Ishikawa (cell line): Measurements from ENCODE around the gene SPON1.

Experiments
- CEBPB ChIP-seq: IDR thresholded peaks from 2 replicates; pipeline ENCODE4 v1.6.1; 2012
- CREB1 ChIP-seq: IDR thresholded peaks from 2 replicates; pipeline ENCODE4 v1.6.1; 2012; ENCODE audit warnings: low read depth
- EGR1 ChIP-seq: IDR thresholded peaks from 2 replicates; pipeline ENCODE4 v1.6.1; 2012
- EP300 ChIP-seq: IDR thresholded peaks from 2 replicates; pipeline ENCODE4 v1.6.1; 2012; ENCODE audit warnings: borderline replicate concordance
- FOXM1 ChIP-seq: IDR thresholded peaks from 2 replicates; pipeline ENCODE4 v1.6.1; 2012; ENCODE audit warnings: low read depth, borderline replicate concordance
- MAX ChIP-seq: IDR thresholded peaks from 2 replicates; pipeline ENCODE4 v1.6.1; 2012
- NFIC ChIP-seq: IDR thresholded peaks from 2 replicates; pipeline ENCODE4 v1.6.1; 2012
- RAD21 ChIP-seq: IDR thresholded peaks from 2 replicates; pipeline ENCODE4 v1.6.1; 2012; ENCODE audit warnings: low read depth
- REST ChIP-seq: IDR thresholded peaks from 2 replicates; pipeline ENCODE4 v1.6.1; 2012; ENCODE audit warnings: low read depth, mild to moderate bottlenecking
- TAF1 ChIP-seq: IDR thresholded peaks from 2 replicates; pipeline ENCODE4 v1.6.1; 2012; ENCODE audit warnings: low read depth, mild to moderate bottlenecking
- TCF12 ChIP-seq: IDR thresholded peaks from 2 replicates; pipeline ENCODE4 v1.6.1; 2012; ENCODE audit warnings: low read depth
- TEAD4 ChIP-seq: IDR thresholded peaks from 2 replicates; pipeline ENCODE4 v1.6.1; 2012
- USF1 ChIP-seq: IDR thresholded peaks from 2 replicates; pipeline ENCODE4 v1.6.1; 2012
- YY1 ChIP-seq: IDR thresholded peaks from 2 replicates; pipeline ENCODE4 v1.6.1; 2012; ENCODE audit warnings: low read depth
- ZBTB7A ChIP-seq: IDR thresholded peaks from 2 replicates; pipeline ENCODE4 v1.6.1; 2012; ENCODE audit warnings: low read depth

SPON1 gene

GRCh38 chr11:14070896-14071295 is 108.4 kb downstream of the SPON1 start:
- TF ChIP-seq FOXM1 (no peak), NFIC (no peak), RAD21 (no peak), TAF1 (no peak), EGR1 (no peak), YY1 (no peak), CREB1 (no peak), MAX (no peak), CEBPB (no peak), TCF12 (no peak), EP300 (no peak), REST (no peak), ZBTB7A (no peak), TEAD4 (no peak), USF1 (no peak)

- no peak for TF ChIP-seq YY1
- peak; percentile 87 for TF ChIP-seq USF1
Observed at GRCh38 chr11:14073849-14074476, 111.4 kb downstream of the SPON1 start.

- TF ChIP-seq ZBTB7A (no peak), NFIC (no peak), FOXM1 (no peak), YY1 (no peak), TEAD4 (no peak), MAX (no peak), TCF12 (no peak), EP300 (no peak), CEBPB (no peak), TAF1 (no peak), REST (no peak), RAD21 (no peak), EGR1 (no peak), CREB1 (no peak)
Observed at GRCh38 chr11:14075118-14076078, 112.9 kb downstream of the SPON1 start.

- TF ChIP-seq REST (no peak), MAX (no peak), RAD21 (no peak), NFIC (no peak), CEBPB (no peak), ZBTB7A (no peak), TAF1 (no peak), EGR1 (no peak), YY1 (no peak), CREB1 (no peak), TEAD4 (no peak), FOXM1 (no peak), EP300 (no peak), USF1 (no peak), TCF12 (no peak)
Observed at GRCh38 chr11:14079011-14079410, 116.5 kb downstream of the SPON1 start.
